H54 (cell line): ENCODE data around the gene CPM.

Experiments
- DNase-seq: peaks from one replicate; pipeline ENCODE4 v3.0.0; 2011; ENCODE audit warnings: low spot score, mixed read lengths; ENCODE audit not compliant: insufficient read length
- FAIRE-seq: peaks from 3 replicates; lab custom pipeline; 2011; peaks lifted over from hg19 to GRCh38; lab: Jason Lieb, UNC
- POLR2A ChIP-seq: IDR thresholded peaks from 2 replicates; pipeline ENCODE4 v1.6.1; 2011; ENCODE audit warnings: low read depth, mild to moderate bottlenecking, low read length

Gene CPM

DNA sequence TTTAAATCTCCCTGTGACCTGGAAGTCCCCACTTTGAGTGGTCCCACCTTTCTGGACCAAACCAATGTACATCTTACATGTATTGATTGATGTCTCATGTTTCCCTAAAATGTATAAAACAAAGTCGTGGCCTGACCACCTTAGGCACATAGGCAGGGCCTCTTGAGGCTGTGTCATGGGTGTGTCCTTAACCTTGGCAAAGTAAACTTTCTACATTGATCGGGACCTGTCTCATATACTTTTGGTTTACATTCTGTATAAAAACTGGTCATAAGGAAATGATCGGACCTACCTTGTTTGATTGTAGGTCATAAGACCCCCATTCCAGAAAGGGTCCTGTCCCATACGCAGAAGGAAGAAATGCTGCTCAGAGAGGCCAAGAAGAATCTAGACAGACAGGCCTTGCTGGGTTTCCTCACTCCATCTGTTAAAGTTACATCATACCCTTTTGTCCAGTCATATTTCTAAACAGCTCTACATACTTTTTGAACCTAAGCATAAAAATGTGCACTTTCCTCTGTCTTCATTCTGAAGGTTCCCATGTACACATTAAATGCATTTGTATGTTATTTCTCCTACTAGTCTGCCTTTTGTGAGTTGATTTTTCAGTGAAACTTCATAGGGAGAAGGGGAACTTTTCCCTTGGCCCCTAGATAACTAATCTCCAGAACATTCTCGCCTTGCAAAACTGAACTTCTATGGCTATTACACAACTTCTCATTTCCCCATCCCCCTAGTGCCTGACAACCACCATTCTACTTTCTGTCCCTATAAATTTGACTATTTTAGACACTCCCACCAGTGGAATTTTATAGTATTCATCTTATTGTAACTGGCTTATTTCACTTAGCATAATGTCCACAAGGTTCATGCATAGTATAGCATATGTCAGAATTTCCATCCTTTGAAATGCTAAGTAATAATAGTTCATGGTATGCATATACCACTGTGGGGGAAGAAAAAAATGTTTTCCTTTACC is 30.2 kb upstream of the CPM start:
- FAIRE-seq (no peak), DNase-seq (no peak)
- TF ChIP-seq POLR2A: no peak

DNA sequence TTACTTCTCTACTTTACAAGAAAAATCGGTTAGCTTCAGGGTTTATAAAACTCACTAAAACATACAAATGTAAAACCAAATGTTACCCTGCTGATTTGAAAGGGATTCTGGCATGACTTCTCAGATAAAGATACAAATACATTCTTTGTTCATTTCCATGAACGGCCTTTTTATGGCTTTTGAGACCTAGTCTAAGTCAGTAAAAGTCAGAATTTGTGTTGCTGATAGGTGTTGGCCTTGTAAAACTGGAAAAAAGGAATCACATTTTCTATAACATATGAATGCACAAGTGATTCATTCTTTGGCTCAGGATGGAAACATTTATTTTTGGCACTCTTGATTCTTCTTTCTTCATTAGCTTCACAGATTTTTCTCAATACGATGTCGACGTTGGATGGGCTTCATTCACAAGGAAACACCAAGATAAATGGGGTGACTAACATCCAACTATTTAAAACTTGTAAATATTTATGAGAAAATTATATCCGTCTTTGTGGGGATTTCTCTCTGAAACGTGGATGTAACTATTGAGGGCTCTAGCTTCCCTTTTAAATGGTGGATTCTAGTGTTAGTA is 27.0 kb upstream of the CPM start:
- DNase-seq (no peak), FAIRE-seq (no peak)
- TF ChIP-seq POLR2A: no peak

DNA sequence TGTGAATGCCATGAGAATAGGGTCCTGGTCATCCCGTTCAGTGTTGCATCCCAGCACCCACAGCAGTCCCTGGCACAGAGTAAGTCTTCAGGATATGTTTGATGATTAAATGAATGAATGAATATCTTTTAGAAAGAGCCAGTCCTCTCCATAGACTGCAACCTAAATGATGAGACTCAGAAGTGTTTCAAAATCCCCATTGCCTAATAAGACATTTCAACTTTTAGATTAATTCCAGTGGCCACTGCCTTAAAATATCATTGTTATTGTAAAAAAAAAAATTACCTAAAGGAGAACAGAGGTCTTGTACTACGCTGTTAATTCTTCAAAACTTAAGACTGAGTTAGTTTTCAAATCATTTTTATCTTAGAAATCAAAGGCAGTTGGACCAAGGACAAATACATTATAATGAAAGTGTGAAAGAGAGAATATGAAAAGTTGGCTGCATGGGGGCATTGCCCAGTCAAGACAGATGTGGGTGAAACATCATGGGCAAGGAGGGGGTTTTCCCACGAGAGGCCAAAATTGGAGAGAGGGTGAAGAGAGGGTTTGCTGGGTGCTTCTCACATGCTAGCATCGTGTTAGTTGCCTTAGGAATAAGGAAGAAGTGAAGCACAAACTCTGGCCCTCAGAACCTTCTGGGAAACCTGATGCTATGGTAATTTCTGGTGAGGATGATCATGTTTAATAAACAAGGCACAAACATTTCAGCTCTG is 26.3 kb upstream of the CPM start:
- no peak for DNase-seq
- no peak for FAIRE-seq
- TF ChIP-seq POLR2A: no peak

DNA sequence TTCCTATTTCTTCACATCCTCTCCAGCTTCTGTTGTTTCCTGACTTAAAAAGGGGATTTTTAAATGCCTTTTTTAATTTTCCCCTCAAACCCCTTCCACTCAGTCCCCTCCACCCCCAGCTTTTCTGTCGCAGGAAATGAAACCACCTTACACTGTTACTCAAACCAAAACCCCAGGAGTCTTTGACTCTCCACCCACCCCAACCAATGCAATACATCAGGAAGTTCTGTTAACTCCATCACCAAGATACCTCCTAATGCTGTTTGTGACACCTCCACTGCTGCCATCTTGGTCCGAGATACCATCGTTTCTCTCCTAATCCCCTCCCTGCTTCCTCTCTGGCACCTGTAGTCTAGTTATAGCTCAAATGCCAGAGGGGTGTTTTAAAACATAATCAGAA is 25.4 kb upstream of the CPM start:
- FAIRE-seq: no peak
- no peak for TF ChIP-seq POLR2A
- DNase-seq: no peak

DNA sequence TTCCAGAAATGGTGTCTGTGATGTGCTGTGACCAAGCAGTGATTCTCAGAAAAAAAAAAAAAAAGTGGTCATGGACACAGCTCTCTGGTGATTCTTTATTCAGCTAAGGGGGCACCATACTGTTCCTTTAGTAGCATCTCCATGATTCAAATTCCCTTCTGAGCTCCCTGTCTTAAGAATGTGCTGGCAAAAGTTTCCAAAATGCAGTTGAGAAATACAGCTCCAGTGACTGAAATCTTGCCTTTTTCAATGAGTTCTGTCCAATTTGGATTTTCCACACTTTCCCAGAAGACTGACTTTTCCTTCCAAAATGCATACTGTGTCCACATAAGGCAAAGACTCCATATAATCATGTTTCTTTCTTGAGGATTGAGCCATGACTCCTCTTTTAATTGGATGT is 24.3 kb upstream of the CPM start:
- DNase-seq (no peak), FAIRE-seq (no peak)
- TF ChIP-seq POLR2A: no peak

DNA sequence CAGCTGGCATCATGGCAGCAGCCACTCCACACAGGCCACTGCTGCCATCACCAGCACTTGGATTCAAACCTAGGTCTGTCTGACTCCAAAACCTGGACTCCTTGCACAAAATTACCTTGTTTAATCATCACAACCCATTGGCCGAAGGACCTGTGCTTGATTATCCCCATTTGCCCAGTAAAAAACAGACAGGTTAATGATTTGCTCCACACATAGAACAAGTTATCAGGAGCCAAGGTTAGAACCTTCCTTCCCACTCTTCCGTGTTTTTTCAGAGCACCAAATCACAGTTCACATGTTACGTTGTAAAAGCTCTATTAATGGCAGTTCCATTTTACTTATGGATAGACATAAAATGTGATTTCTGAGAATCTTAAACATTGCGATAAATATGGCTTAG is 23.5 kb upstream of the CPM start:
- no peak for TF ChIP-seq POLR2A
- FAIRE-seq (no peak), DNase-seq (no peak)

DNA sequence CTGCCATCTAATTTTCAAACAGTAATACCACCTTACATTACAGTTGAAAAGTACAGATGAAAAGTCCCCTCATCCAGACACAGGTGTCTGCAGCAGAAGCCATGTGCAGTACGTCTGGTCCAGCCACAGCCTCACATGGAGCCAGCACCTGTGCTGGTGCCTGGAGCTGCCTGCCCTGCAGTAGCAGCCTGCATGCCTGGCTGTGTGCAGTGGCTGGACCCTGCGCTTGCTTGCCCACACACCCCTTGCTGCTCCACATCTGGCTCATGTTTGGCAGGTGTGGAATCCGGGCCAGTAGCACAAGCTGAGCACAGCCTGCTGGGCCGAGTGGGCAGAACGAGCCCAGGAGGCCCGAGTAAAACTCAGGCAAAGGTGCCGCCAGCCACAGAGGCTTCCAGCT is 21.8 kb upstream of the CPM start:
- FAIRE-seq: no peak
- TF ChIP-seq POLR2A: no peak
- DNase-seq: no peak

DNA sequence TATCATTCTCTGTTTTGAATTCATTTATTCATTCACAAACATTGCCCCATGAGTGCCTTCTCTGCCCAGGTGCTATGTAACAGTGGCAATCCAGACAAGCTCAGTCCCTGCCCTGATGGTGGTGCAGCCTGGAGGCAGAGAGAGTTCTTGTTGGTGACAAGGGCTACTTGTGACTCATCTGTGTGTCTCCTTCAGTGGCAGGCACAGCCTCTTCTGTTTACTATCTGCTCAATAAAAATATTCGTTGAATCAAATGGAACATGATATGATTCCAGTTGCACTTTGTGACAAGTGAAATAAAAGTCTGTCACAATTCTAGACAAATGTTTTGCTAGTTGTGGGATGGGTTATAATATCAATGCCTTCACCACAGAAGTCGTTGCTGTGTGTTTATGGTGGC is 20.6 kb upstream of the CPM start:
- no peak for FAIRE-seq
- TF ChIP-seq POLR2A: no peak

DNA sequence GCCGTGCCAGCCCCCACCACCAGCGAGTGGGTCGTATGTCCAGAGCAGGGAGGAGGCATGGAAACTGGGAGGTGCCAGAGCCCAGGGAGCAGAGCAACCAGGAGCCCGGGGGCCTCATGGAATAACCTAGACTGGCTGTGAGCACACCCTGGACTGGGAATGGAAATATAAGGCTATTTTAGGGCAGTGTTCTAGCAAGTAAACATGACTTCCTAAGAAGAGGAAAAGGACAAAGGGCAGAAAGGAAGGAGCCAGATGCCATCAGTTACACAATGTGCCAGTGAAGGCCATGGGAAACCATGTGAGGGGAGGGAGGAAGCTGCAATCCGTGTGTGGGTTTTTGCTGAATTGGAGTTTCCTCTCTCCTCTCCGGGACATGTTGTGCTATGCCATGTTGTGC is 18.7 kb upstream of the CPM start:
- FAIRE-seq: no peak
- TF ChIP-seq POLR2A: no peak

More for the DNA sequence above, 20.6 kb upstream of the CPM start:
- DNase-seq: no peak

DNA sequence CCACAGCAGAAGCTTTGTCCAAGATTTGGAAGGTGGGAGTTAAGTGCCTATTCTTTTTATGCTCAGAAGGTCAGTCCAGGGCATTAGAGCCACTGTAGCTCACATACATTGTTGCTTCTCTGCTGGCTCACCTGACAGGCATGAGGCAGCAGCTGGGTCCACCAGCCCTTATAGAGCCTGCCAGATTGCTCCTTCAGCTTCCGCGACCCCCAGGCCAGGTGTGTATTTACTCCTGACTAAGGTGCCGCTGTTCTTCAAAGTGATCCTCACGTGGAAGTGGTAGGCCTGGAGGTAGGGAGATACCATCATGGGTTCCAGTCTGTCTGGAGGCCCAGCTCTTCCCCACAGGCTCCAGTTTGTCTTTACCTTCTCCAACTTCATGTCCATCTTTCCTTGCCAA is 17.5 kb upstream of the CPM start:
- TF ChIP-seq POLR2A: no peak
- FAIRE-seq (no peak), DNase-seq (no peak)

More for the DNA sequence above, 18.7 kb upstream of the CPM start:
- no peak for DNase-seq

DNA sequence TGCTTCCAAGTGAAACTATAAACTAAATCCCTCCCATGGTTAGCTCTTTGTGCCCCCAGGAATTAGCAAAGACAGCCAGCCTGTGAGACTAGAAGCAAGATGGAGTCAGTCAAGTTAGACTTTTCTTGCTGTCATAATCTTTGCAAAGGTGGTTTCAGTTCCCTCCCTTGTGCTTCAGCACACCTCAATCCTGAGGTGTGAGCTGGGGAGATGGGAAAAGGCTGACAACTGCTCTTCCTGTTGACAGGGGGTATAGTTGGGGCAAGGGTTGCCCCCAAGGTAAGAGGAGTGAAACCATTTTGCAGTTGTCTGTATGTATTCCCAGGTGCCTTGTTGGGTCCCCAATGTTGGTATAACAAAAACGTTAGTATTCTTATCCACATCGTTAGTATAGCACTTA is 12.3 kb upstream of the CPM start:
- FAIRE-seq (no peak), DNase-seq (no peak)
- no peak for TF ChIP-seq POLR2A

DNA sequence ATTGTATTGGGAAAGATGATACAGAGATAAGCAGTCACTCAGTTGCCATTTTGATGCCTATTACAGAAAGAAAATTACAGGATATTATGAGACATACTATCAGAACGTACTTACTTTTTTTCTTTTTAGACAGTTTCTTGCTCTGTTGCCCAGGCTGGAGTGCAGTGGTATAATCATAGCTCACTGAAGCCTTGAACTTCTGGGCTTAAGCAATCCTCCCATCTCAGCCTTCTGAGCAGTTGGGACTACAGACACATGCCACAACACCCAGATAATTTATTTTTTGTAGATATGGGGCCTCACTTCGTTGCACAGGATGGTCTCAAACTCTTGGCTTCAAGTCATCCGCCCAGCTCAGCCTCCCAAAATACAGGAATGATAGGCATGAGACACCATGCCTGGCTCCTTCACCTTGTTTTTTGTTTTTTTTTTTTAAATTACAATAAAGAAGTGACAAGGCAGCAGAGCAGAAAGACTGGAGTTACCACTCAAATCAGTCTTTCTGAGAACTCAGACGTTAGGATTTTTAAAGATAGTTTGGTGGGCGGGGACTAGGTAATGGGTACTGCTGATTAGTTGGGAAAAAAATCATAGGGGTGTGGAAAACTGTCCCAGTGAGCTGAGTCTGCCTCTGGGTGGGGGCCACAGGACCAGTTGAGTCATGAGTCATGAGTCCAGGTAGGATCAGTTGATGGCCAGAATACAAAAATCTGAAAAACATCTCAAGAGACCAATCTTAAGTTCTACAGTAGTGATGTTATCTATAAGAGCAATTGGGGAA is 11.5 kb upstream of the CPM start:
- TF ChIP-seq POLR2A: no peak
- DNase-seq: no peak
- FAIRE-seq: no peak

DNA sequence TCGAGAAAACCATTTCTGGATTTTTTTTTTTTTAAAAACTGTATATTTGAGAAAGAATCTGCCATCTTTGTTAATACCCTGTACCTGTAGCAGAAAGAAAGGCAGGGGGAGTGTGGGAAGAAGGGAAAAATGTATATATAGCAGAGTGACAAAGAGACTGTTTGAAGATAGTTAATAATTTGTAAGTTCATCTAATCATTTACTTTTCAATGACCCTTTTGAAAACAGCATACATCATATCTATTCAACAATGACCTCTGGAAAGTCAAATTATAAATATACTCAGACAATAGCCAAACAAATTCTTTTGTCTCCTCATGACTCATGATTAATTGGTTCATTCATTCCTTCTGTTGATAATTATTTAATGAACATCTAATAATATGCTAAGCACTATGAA is 10.9 kb upstream of the CPM start:
- no peak for FAIRE-seq

More for the DNA sequence above, 10.9 kb upstream of the CPM start:
- TF ChIP-seq POLR2A: no peak
- no peak for DNase-seq
